ENCODE data around the gene SIAH3.
"Not testable (repeated sequence)": the region's sequence is repeated elsewhere in the genome, so short reads cannot be mapped to it uniquely, and the experiment has no call there.

SIAH3 gene

GRCh38 chr13:45779901-45780300, 71.7 kb downstream of the SIAH3 start:
- no peak for DNase-seq

DNA sequence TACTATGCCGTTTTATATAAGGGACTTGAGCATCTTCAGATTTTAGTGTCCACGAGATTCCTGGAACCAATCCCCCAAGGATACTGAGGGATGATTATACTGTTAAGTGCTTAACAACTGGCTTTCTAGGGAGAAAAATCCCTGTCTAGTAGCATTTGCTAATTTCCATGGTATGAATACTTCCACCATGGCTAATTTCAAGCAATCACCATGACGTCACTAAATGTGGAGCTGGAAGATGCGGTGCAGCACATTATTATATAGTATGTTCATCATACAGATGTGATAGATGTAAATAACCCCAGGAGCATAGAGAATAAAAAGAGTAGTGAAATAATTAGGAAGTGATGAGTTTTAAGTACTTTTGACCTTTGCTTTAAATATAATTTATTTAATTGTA, 72.7 kb downstream of the SIAH3 start:
- DNase-seq = no peak

GRCh38 chr13:45776748-45777147, 74.8 kb downstream of the SIAH3 start:
- DNase-seq = no peak

- no peak for DNase-seq
These were observed 76.1 kb downstream of the SIAH3 start for GRCh38 chr13:45775401-45775963.

DNA sequence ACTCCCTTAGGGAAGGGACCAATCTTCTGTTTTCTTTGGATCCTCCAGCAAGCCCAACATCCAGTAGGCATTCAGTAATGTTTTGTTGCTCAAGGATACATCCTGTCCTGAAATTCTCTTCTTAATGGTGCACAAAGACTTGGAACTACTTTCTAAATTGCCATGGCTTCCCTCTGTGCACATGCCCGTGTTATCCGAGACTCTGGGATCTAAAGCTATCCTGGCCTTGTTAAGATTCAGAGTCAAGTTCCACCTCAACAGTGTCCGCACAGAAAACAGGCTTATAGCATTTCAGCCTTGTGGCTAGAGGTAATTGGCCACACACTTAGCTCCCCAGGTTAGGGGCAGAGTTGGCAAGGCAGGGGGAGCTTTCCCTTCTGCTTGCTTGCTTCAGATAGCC, 77.6 kb downstream of the SIAH3 start:
- no peak for DNase-seq

- no peak for DNase-seq
These were observed 78.3 kb downstream of the SIAH3 start for GRCh38 chr13:45773236-45773635.

DNA sequence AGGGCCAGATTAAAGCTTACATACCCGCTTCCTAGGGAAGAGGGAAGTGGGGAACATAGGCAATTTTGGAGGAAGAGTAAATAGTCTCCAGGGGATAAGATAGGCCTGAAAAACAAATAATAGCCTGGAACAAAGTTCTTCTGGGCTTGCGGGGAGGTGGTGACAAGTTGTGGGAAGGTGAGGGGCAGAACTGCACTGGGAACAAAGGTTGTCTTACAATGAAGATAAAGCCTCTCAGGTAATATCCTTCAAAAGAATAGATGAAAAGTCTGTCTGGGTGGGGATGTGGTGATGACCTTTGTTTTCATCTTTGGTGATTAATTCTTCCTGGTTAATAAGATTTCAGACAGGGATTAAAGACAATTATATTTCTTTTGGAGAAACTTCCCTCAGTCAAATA, 80.7 kb downstream of the SIAH3 start:
- no peak for DNase-seq

GRCh38 chr13:45768656-45769479, 82.7 kb downstream of the SIAH3 start:
- DNase-seq = no peak

DNA sequence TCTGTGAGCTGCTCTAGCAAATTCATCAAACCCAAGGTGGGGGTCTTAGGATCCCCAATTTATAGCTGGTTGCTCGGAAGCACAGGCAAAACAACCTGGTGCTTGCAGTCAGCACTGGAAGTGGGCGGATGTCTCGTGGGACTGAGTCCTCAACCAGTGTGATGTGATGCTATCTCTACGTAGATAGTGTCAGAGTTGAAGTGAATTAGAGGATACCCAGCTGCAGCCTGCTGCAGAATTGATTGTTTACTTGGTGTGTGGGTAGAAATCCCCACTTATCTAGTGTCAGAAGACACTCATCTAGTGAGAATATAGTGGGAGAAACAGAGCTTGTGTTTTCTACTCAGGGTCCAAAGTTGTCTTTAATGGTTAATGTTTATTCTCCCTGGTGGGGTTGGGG, 86.1 kb downstream of the SIAH3 start:
- no peak for DNase-seq

GRCh38 chr13:45763419-45763818, 88.1 kb downstream of the SIAH3 start:
- DNase-seq = no peak

DNA sequence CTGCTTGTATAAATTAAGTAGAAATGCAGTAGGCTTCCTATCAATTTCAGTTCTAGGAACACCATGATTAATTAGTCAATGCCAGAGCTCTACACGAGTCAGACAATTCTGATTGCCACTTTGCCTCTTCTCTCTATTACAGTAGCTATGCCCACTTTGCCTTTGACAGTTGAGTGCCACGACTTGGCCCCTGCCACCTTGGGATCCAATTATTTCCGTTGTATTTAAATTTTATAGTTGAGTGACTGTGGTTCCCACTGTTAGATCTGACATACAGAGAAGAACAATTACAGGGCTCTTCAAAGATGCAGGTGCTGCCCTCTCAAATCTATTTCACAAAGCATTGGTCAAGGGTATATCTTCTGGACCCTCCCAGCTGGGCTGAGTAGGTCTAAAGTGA, 94.0 kb downstream of the SIAH3 start:
- not testable (repeated sequence) for DNase-seq

GRCh38 chr13:45756498-45756897, 95.1 kb downstream of the SIAH3 start:
- not testable (repeated sequence) for DNase-seq

DNA sequence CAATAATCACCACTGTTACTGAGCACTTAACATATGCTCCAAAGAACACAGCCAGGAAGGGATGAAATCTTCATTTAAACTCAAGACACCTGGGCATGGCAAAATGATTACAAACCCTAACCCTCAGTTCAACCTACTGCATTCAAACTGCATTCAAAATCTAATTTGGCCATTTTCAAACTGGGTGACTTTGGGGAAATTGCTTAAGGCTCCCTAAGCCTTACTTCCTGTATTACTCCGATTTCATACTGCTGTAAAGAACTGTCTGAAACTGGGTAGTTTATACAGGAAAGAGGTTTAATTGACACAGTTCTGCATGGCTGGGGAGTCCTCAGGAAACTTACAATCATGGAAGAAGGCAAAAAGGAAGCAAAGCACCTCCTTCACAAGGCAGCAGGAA, 99.0 kb downstream of the SIAH3 start:
- no peak for DNase-seq

- no peak for DNase-seq
These were observed 99.7 kb downstream of the SIAH3 start for GRCh38 chr13:45751885-45752284.

GRCh38 chr13:45750566-45750965, 101.0 kb downstream of the SIAH3 start:
- no peak for DNase-seq

- DNase-seq = no peak
These were observed 102.4 kb downstream of the SIAH3 start for GRCh38 chr13:45748941-45749759.

- DNase-seq = no peak
These were observed 104.5 kb downstream of the SIAH3 start for GRCh38 chr13:45747071-45747470.

- DNase-seq = no peak
These were observed 106.6 kb downstream of the SIAH3 start for GRCh38 chr13:45744979-45745378.

GRCh38 chr13:45742985-45743384, 108.6 kb downstream of the SIAH3 start:
- no peak for DNase-seq

GRCh38 chr13:45737571-45738017, 114.0 kb downstream of the SIAH3 start:
- no peak for DNase-seq

- no peak for DNase-seq
These were observed 118.2 kb downstream of the SIAH3 start for GRCh38 chr13:45733361-45733760.

- no peak for DNase-seq
These were observed 118.6 kb downstream of the SIAH3 start for GRCh38 chr13:45732916-45733315.

DNA sequence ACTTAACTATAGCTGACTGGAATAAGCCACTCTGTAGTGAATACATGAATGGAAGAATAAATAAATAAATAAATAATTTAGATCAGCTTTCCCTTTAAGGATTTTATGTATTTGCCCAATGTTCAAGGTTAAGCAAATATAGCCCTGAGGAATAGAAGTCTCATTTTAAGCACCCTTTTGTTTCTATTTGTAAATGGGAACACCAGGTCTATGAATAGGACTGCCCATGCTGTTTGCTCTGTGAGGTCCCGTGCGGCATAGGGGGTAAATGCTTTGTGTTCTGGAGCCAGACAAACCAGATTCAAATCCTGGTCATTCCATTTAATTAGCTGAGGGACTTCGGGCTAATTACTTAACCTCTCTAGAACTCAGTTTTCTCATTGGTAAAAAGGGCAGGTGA, 120.1 kb downstream of the SIAH3 start:
- DNase-seq = no peak

DNA sequence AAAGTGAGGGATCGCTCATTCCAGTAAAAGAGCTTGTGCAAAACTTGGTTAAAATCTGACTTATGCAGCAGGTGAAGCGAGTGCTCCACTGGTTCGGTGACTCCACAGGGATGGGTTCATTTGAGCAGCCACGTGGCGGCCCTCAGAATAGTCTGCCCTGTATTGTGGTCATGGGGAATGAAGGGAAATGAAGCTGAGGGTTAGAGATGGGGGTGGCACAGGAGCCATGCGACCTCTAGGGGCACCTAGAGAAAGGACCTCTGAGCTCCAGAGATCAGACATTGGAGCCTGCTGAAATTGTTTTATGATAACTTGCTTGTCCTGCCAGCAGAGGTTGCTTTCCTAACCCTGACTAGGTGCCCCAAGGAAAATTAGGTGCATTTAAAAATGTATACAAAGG, 122.8 kb downstream of the SIAH3 start:
- DNase-seq = no peak

Measured in CD4-positive, alpha-beta T cell treated with Interferon alpha-2 for 1 hour (primary cell).